HepG2 (cell line): ENCODE data around the gene SGF29. TPM values are rescaled to one million over a fixed set of nuclear protein-coding genes. Genes with fewer than 3 reads are reported as not detected.

ENCODE experiments used
- AKNA ChIP-seq: sonication (generic); formaldehyde crosslinking; IDR thresholded peaks from 2 replicates; pipeline ENCODE4 v1.4.0; 2020; ENCODE audit warnings: missing genetic modification reagents, borderline replicate concordance
- CREB1 ChIP-seq, 2 experiments: fragments of 450-650 bp in 1 of 2; IDR thresholded peaks; 2 replicates each; pipeline ENCODE4 v1.6.1; 2016 to 2017; ENCODE audit warnings: control low read depth in 1 of 2, mild to moderate bottlenecking in 1 of 2, missing compliant biosample characterization in 1 of 2, missing genetic modification characterization in 1 of 2
- GPN1 ChIP-seq: sonication (generic); formaldehyde crosslinking; IDR thresholded peaks from 2 replicates; pipeline ENCODE4 v1.5.1; 2020; ENCODE audit warnings: missing genetic modification reagents, borderline replicate concordance
- RARG ChIP-seq: sonication (generic); formaldehyde crosslinking; IDR thresholded peaks from 2 replicates; pipeline ENCODE4 v1.4.0; 2020; ENCODE audit warnings: low read depth, mild to moderate bottlenecking, missing genetic modification reagents
- SIN3A ChIP-seq: IDR thresholded peaks from 2 replicates; pipeline ENCODE4 v1.6.1; 2011; ENCODE audit warnings: low read depth, mild to moderate bottlenecking, control low read depth, low read length, borderline replicate concordance
- TERF1 ChIP-seq: sonication (generic); formaldehyde crosslinking; IDR thresholded peaks from 2 replicates; pipeline ENCODE4 v1.8.0; 2022; ENCODE audit warnings: mild to moderate bottlenecking, missing genetic modification reagents, moderate library complexity
- ZMAT5 ChIP-seq: sonication (generic); formaldehyde crosslinking; IDR thresholded peaks from 2 replicates; pipeline ENCODE4 v1.5.0; 2020; ENCODE audit warnings: mild to moderate bottlenecking, low read depth, missing genetic modification reagents, borderline replicate concordance
- ZNF333 ChIP-seq: sonication (generic); formaldehyde crosslinking; IDR thresholded peaks from 2 replicates; pipeline ENCODE4 v1.4.0; 2020; ENCODE audit warnings: mild to moderate bottlenecking, missing genetic modification reagents, borderline replicate concordance
- polyA plus RNA-seq, 8 experiments: library from polyadenylated mRNA; depleted of rRNA in 3 of 8; stranded (reverse) in 7 of 8; unstranded in 1 of 8; fragments of >200 nt; fragmentation: Illumina TruSeq in 4 of 8; extraction: Trizol in 4 of 8; gene quantifications; 2 replicates each; pipeline versions ENCODE4 v1.2.1 to v1.2.3, GENCODE V29; 2011 to 2016; ENCODE audit warnings: low read depth in 4 of 8, missing spikeins in 1 of 8, mixed read lengths in 1 of 8; ENCODE audit not compliant: insufficient read depth in 1 of 8
- total RNA-seq, 5 experiments: library from RNA; depleted of rRNA; stranded (reverse); fragments of >200 nt; fragmentation: Illumina TruSeq; extraction: Trizol; gene quantifications; 2 replicates each; pipeline ENCODE4 v1.2.3, GENCODE V29; 2016; ENCODE audit warnings: low read depth in 1 of 5

The SGF29 gene
- total and polyA plus RNA-seq, 2 of the 13 experiments (the other 11 are each of a cell fraction or from before 2014, with no cell fraction given) = 5.0 to 29.4 TPM

GRCh38 chr16:28505489-28506137 is 48.1 kb upstream of the SGF29 start (continued):
- TF ChIP-seq ZMAT5 (CRISPR knock-in tag) (no peak), GPN1 (no peak), RARG (CRISPR knock-in tag) (no peak), CREB1 (IDR thresholded peaks at IDR 0.05) (no peak), CREB1 (CRISPR knock-in tag; IDR thresholded peaks at IDR 0.05) (no peak), SIN3A (no peak), TERF1 (CRISPR knock-in tag) (no peak), ZNF333 (CRISPR knock-in tag) (no peak), AKNA (no peak)
